Measurements from ENCODE around the gene RAD52. TPM values are rescaled to one million over a fixed set of nuclear protein-coding genes. Genes with fewer than 3 reads are reported as not detected.

RAD52 gene
- total RNA-seq, 1 experiment from 2014 or later: 19.2 TPM

- TF ChIP-seq ZNF532 (CRISPR knock-in tag; IDR thresholded peaks at IDR 0.05; ENCODE audit: borderline replicate concordance) (no peak), PRRX2 (CRISPR knock-in tag; IDR thresholded peaks at IDR 0.05) (no peak), ERG (CRISPR knock-in tag; IDR thresholded peaks at IDR 0.05) (no peak), PRDM15 (CRISPR knock-in tag; IDR thresholded peaks at IDR 0.05) (no peak), MYBL2 (CRISPR knock-in tag; IDR thresholded peaks at IDR 0.05) (no peak), ELF4 (CRISPR knock-in tag; IDR thresholded peaks at IDR 0.05; ENCODE audit: low read depth) (no peak)
- TF ChIP-seq, protein P1, sequence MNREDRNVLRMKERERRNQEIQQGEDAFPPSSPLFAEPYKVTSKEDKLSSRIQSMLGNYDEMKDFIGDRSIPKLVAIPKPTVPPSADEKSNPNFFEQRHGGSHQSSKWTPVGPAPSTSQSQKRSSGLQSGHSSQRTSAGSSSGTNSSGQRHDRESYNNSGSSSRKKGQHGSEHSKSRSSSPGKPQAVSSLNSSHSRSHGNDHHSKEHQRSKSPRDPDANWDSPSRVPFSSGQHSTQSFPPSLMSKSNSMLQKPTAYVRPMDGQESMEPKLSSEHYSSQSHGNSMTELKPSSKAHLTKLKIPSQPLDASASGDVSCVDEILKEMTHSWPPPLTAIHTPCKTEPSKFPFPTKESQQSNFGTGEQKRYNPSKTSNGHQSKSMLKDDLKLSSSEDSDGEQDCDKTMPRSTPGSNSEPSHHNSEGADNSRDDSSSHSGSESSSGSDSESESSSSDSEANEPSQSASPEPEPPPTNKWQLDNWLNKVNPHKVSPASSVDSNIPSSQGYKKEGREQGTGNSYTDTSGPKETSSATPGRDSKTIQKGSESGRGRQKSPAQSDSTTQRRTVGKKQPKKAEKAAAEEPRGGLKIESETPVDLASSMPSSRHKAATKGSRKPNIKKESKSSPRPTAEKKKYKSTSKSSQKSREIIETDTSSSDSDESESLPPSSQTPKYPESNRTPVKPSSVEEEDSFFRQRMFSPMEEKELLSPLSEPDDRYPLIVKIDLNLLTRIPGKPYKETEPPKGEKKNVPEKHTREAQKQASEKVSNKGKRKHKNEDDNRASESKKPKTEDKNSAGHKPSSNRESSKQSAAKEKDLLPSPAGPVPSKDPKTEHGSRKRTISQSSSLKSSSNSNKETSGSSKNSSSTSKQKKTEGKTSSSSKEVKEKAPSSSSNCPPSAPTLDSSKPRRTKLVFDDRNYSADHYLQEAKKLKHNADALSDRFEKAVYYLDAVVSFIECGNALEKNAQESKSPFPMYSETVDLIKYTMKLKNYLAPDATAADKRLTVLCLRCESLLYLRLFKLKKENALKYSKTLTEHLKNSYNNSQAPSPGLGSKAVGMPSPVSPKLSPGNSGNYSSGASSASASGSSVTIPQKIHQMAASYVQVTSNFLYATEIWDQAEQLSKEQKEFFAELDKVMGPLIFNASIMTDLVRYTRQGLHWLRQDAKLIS (CRISPR knock-in tag; IDR thresholded peaks at IDR 0.05; ENCODE audit: borderline replicate concordance): no peak
- TF ChIP-seq, protein P2, sequence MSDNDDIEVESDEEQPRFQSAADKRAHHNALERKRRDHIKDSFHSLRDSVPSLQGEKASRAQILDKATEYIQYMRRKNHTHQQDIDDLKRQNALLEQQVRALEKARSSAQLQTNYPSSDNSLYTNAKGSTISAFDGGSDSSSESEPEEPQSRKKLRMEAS (CRISPR knock-in tag; IDR thresholded peaks at IDR 0.05): no peak
Observed at GRCh38 chr12:955939-956338, 6.4 kb upstream of the RAD52 start (continued).

DNA sequence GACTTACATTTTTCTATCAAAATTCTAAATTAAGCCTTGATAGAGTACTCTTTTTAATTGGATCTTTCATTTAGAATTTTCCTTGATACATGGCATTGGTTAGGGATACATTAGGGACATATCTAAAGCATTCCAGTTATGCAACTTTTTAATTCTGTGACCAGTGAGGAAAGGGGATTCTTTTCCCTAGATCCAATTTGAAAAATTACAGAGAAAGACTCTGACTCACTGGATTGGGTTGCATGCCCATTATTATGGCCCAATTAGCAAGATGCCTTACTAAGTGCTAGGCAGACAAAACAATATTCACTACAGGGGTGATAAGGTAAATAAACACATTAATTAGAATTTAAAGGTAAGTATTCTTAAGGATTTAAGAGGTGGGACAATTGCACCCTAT, 5.2 kb upstream of the RAD52 start:
- DNase-seq (ENCODE audit: low spot score): no peak

More for the DNA sequence above, 5.2 kb upstream of the RAD52 start:
- no peak for ATAC-seq
- Mint-ChIP-seq H3K27ac (no peak overlapping the region), H3K4me3 (no peak overlapping the region), H3K9me3 (no peaks in the 10 kb centered on the region; the same call in 1 of the 2 replicates), H3K4me1 (peaks cover 14% of the 10 kb centered on the region; the same call in 1 of the 2 replicates), H3K36me3 (no peaks in the 10 kb centered on the region), H3K27me3 (ENCODE audit: low read depth) (no peaks in the 10 kb centered on the region)
- CTCF ChIA-PET: no interaction called here
- no peak for TF ChIP-seq HMGA2 (CRISPR knock-in tag; IDR thresholded peaks at IDR 0.05)
- TF ChIP-seq ATF1 (CRISPR knock-in tag; IDR thresholded peaks at IDR 0.05): no peak
- no peak for TF ChIP-seq ERG (CRISPR knock-in tag; IDR thresholded peaks at IDR 0.05)
- TF ChIP-seq ZNF317 (CRISPR knock-in tag; IDR thresholded peaks at IDR 0.05; ENCODE audit: borderline replicate concordance, low read depth): no peak
- no peak for TF ChIP-seq CREB1 (CRISPR knock-in tag; IDR thresholded peaks at IDR 0.05)
- no peak for TF ChIP-seq OVOL2 (CRISPR knock-in tag; IDR thresholded peaks at IDR 0.05; ENCODE audit: borderline replicate concordance)
- no peak for TF ChIP-seq ZNF396 (CRISPR knock-in tag; IDR thresholded peaks at IDR 0.05; ENCODE audit: borderline replicate concordance)
- no peak for TF ChIP-seq ZNF219 (CRISPR knock-in tag; IDR thresholded peaks at IDR 0.05; ENCODE audit: borderline replicate concordance)
- TF ChIP-seq, protein P3, sequence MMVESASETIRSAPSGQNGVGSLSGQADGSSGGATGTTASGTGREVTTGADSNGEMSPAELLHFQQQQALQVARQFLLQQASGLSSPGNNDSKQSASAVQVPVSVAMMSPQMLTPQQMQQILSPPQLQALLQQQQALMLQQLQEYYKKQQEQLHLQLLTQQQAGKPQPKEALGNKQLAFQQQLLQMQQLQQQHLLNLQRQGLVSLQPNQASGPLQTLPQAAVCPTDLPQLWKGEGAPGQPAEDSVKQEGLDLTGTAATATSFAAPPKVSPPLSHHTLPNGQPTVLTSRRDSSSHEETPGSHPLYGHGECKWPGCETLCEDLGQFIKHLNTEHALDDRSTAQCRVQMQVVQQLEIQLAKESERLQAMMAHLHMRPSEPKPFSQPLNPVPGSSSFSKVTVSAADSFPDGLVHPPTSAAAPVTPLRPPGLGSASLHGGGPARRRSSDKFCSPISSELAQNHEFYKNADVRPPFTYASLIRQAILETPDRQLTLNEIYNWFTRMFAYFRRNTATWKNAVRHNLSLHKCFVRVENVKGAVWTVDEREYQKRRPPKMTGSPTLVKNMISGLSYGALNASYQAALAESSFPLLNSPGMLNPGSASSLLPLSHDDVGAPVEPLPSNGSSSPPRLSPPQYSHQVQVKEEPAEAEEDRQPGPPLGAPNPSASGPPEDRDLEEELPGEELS (CRISPR knock-in tag; IDR thresholded peaks at IDR 0.05): no peak
- no peak for TF ChIP-seq ZNF138 (CRISPR knock-in tag; conservative IDR thresholded peaks at IDR 0.05)
- no peak for TF ChIP-seq FOXK1 (CRISPR knock-in tag; IDR thresholded peaks at IDR 0.05)
- POLR2A ChIA-PET: no interaction called here

Measured in WTC11 (cell line).